CD14-positive monocyte (primary cell): ENCODE results near the gene TBC1D5. TPM values are rescaled to one million over a fixed set of nuclear protein-coding genes. Genes with fewer than 3 reads are reported as not detected.
A peak's percentile ranks its signal among the peaks of the same experiment; 100 is the strongest.

Experiments
- DNase-seq, 3 donors: peaks; one replicate each; pipeline ENCODE4 v3.0.0-alpha.2; 2011 to 2022
- H2AFZ ChIP-seq: 2 replicates; pipeline ENCODE4 v1.6.0; 2012; ENCODE audit warnings: mild to moderate bottlenecking, low read depth, low read length, inconsistent platforms; ENCODE audit not compliant: insufficient read depth, poor library complexity, severe bottlenecking
- H3K27ac ChIP-seq, 2 donors: 1 replicate in 1 of 2; 2 replicates in 1 of 2; pipeline ENCODE4 v1.5.1; 2012 to 2013; ENCODE audit warnings: low read length in 2 of 2, control low read depth in 1 of 2, inconsistent platforms in 1 of 2, low read depth in 1 of 2, mild to moderate bottlenecking in 1 of 2
- H3K27me3 ChIP-seq, 2 donors: one replicate each; pipeline versions ENCODE4 v1.6.0 to v1.6.1; 2011 to 2013; ENCODE audit warnings: low read length in 2 of 2; ENCODE audit not compliant: control insufficient read depth in 2 of 2, insufficient read depth in 2 of 2
- H3K36me3 ChIP-seq, 2 donors: replicated peaks in 1 of 2; 1 replicate in 1 of 2; 2 replicates in 1 of 2; pipeline versions ENCODE4 v1.5.1 to v1.6.1; 2012 to 2013; ENCODE audit warnings: low read length in 2 of 2, control low read depth in 1 of 2, inconsistent platforms in 1 of 2, mild to moderate bottlenecking in 1 of 2; ENCODE audit not compliant: insufficient read depth in 2 of 2, control insufficient read depth in 1 of 2
- H3K4me1 ChIP-seq, 2 donors: 1 replicate in 1 of 2; 2 replicates in 1 of 2; pipeline versions ENCODE4 v1.5.1 to v1.6.1; 2012 to 2013; ENCODE audit warnings: low read length in 2 of 2, control low read depth in 1 of 2, inconsistent platforms in 1 of 2, mild to moderate bottlenecking in 1 of 2, moderate library complexity in 1 of 2; ENCODE audit not compliant: insufficient read depth in 2 of 2, control insufficient read depth in 1 of 2
- H3K4me2 ChIP-seq: replicated peaks from 2 replicates; pipeline ENCODE3; 2012; ENCODE audit warnings: low read length, moderate library complexity, mild to moderate bottlenecking; ENCODE audit not compliant: poor library complexity, severe bottlenecking; ENCODE audit errors: extremely low read depth
- H3K4me3 ChIP-seq, 3 experiments: fragments of 200-600 bp in 1 of 3; sonication (generic) in 1 of 3; replicated peaks in 1 of 3; 1 replicate in 2 of 3; 2 replicates in 1 of 3; pipeline ENCODE4 v1.5.1; 2011 to 2013; ENCODE audit warnings: low read length in 3 of 3, mild to moderate bottlenecking in 3 of 3, control low read depth in 2 of 3, low read depth in 2 of 3, inconsistent platforms in 1 of 3, moderate library complexity in 1 of 3
- H3K79me2 ChIP-seq: 2 replicates; pipeline ENCODE4 v1.6.0; 2012; ENCODE audit warnings: mild to moderate bottlenecking, control low read depth, inconsistent platforms, low read length, moderate library complexity; ENCODE audit not compliant: insufficient read depth
- H3K9ac ChIP-seq: 2 replicates; pipeline ENCODE4 v1.6.0; 2017; ENCODE audit warnings: low read length, mild to moderate bottlenecking; ENCODE audit not compliant: insufficient read depth, poor library complexity, severe bottlenecking
- H3K9me3 ChIP-seq, 2 donors: replicated peaks in 1 of 2; 1 replicate in 1 of 2; 2 replicates in 1 of 2; pipeline versions ENCODE4 v1.5.1 to v1.6.1; 2012 to 2013; ENCODE audit warnings: low read length in 2 of 2, control low read depth in 1 of 2; ENCODE audit not compliant: control insufficient read depth in 1 of 2, insufficient read depth in 1 of 2
- H4K20me1 ChIP-seq: 2 replicates; pipeline ENCODE4 v1.6.0; 2012; ENCODE audit warnings: mild to moderate bottlenecking, low read length, control low read depth, moderate library complexity; ENCODE audit not compliant: insufficient read depth
- H3K27ac Mint-ChIP-seq, 7 donors: one replicate each; pipeline ENCODE4 v1.8.0; 2020; ENCODE audit warnings: mild to moderate bottlenecking in 7 of 7, mixed read lengths in 7 of 7, moderate library complexity in 6 of 7, inconsistent platforms in 2 of 7
- H3K27me3 Mint-ChIP-seq, 3 donors: one replicate each; pipeline ENCODE4 v1.8.0; 2021 to 2022; ENCODE audit warnings: low read depth in 3 of 3, mild to moderate bottlenecking in 3 of 3, mixed read lengths in 3 of 3, moderate library complexity in 3 of 3, inconsistent platforms in 1 of 3
- H3K36me3 Mint-ChIP-seq, 2 donors: one replicate each; pipeline ENCODE4 v1.8.0; 2020; ENCODE audit warnings: mixed read lengths in 2 of 2, inconsistent platforms in 1 of 2, mild to moderate bottlenecking in 1 of 2
- H3K4me1 Mint-ChIP-seq: one replicate; pipeline ENCODE4 v1.8.0; 2020; ENCODE audit warnings: mild to moderate bottlenecking, mixed read lengths
- H3K4me3 Mint-ChIP-seq, 2 donors: one replicate each; pipeline ENCODE4 v1.8.0; 2020; ENCODE audit warnings: mild to moderate bottlenecking in 2 of 2, mixed read lengths in 2 of 2, moderate library complexity in 1 of 2
- H3K9me3 Mint-ChIP-seq, 7 donors: one replicate each; pipeline ENCODE4 v1.8.0; 2020 to 2022; ENCODE audit warnings: mixed read lengths in 7 of 7, mild to moderate bottlenecking in 6 of 7, moderate library complexity in 6 of 7, inconsistent platforms in 2 of 7
- CTCF ChIP-seq: fragments of 200-600 bp; IDR thresholded peaks from one replicate; pipeline ENCODE4 v1.8.0; 2022; ENCODE audit warnings: antibody characterized with exemption, mild to moderate bottlenecking
- WGBS: methylation state at CpG from one replicate; pipeline ENCODE4 v1.1.5; 2013; ENCODE audit warnings: missing lambda C conversion rate; ENCODE audit not compliant: insufficient coverage; 5-methylcytosine and 5-hydroxymethylcytosine counted together
- intact Hi-C, 2 donors: fragments of 100-400 bp; cut with micrococcal nuclease; formaldehyde crosslinking; loops; one replicate each; pipeline versions ENCODE4 v1.15.0 to v1.15.1; 2023
- polyA plus RNA-seq, 3 donors: library from polyadenylated mRNA; depleted of rRNA in 1 of 3; unstranded in 2 of 3; stranded (reverse) in 1 of 3; fragments of 300-500 nt in 2 of 3; fragments of >200 nt in 1 of 3; fragmentation: Illumina TruSeq in 2 of 3; gene quantifications; 1 replicate in 2 of 3; 2 replicates in 1 of 3; pipeline ENCODE4 v1.2.3, GENCODE V29; 2012 to 2021

The TBC1D5 gene
- polyA plus RNA-seq, 3 donors, result 17.6 to 35.3 (median 21.0) TPM

- no peaks in the 10 kb centered on the region for H3K4me1 ChIP-seq
- H4K20me1 ChIP-seq, result no peaks in the 10 kb centered on the region
- no peaks in the 10 kb centered on the region for H3K36me3 Mint-ChIP-seq
- H3K27ac ChIP-seq, result no peak overlapping the region
- peak overlapping the region in 1 of 7 donors; percentile 39 for H3K27ac Mint-ChIP-seq
- no peak overlapping the region for H2AFZ ChIP-seq
- no peak for TF ChIP-seq CTCF
- no peak overlapping the region for H3K4me3 ChIP-seq
- DNase-seq, result no peak
- WGBS, result 100% methylated on average over 3 of the region's 7 CpGs
- no peaks in the 10 kb centered on the region for H3K36me3 ChIP-seq
- no peaks in the 10 kb centered on the region for H3K79me2 ChIP-seq
- H3K4me1 Mint-ChIP-seq, result no peaks in the 10 kb centered on the region
- intact Hi-C loops, result no loop called here
- H3K4me3 Mint-ChIP-seq, result no peak overlapping the region
- no peaks in the 10 kb centered on the region for H3K27me3 ChIP-seq
- peaks cover 0 to 2% (median 0%) of the 10 kb centered on the region in 3 donors for H3K27me3 Mint-ChIP-seq
- no peaks in the 10 kb centered on the region for H3K9me3 ChIP-seq
- H3K9ac ChIP-seq, result no peak overlapping the region
- H3K4me2 ChIP-seq, result no peak overlapping the region
- peaks cover 3 to 15% (median 7%) of the 10 kb centered on the region in 7 donors for H3K9me3 Mint-ChIP-seq
Measured at GRCh38 chr3:17144665-17144993, 597.8 kb downstream of the TBC1D5 start.

DNA sequence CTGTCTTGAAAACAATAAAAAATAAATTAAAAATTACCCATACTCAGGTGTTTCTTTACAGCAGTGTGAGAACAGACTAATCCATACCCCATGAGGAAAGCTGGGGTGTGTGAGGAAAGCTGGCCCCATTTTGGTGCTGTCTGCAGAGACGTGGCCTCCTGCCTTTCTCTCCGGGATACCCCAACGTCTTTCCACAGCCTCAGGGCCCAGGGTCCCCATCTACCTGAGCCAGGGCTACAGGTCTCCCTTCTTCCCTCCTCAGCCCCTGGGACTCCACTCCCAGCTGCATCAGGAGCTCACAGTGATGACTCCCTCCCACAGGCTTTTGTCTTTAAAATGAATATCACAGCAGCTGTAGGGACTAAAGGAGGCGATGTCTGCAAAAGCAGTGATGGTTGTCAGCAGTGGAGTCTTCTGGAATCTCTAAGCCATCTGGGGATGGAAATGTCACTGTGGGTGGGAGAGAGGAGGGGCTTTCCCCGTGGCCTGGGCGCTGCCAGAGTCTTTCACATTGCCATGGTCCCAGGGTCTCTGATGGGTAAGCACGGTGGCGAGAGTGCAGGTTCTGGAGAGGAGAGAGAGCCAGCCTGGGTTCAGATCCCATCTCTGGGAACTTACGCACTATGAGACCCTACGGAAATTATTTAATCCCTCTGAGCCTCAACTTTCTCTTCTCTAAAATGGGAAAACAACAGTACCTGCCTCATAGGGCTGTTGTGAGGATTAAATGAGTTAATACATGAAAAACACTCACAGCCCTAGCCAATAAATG lies 598.4 kb downstream of the TBC1D5 start:
- no peak for DNase-seq
- Mint-ChIP-seq H3K27ac (no peak overlapping the region), H3K4me1 (no peaks in the 10 kb centered on the region), H3K4me3 (no peak overlapping the region), H3K36me3 (no peaks in the 10 kb centered on the region), H3K27me3 (peaks cover 0 to 2% (median 0%) of the 10 kb centered on the region in 3 donors), H3K9me3 (peaks cover 3 to 15% (median 7%) of the 10 kb centered on the region in 7 donors)
- Histone ChIP-seq H3K79me2 (no peaks in the 10 kb centered on the region), H3K9ac (no peak overlapping the region), H3K4me3 (no peak overlapping the region), H3K27me3 (no peaks in the 10 kb centered on the region), H4K20me1 (no peaks in the 10 kb centered on the region), H3K9me3 (no peaks in the 10 kb centered on the region), H3K36me3 (no peaks in the 10 kb centered on the region), H3K4me2 (no peak overlapping the region), H3K4me1 (no peaks in the 10 kb centered on the region), H2AFZ (no peak overlapping the region), H3K27ac (no peak overlapping the region)
- intact Hi-C loops, result no loop called here
- WGBS, result 93% methylated on average over 8 of the region's 10 CpGs
- no peak for TF ChIP-seq CTCF
